ENCODE data around the gene C1QTNF9. TPM values are rescaled to one million over a fixed set of nuclear protein-coding genes. Genes with fewer than 3 reads are reported as not detected.

C1QTNF9 gene
- total RNA-seq, 1 donor from 2014 or later = not detected

- no peaks in the 10 kb centered on the region for H3K9me3 ChIP-seq (ENCODE audit: low read depth)
- H3K36me3 ChIP-seq = no peaks in the 10 kb centered on the region
- no peak overlapping the region for H3K27ac Mint-ChIP-seq
- no peaks in the 10 kb centered on the region for H4K20me1 ChIP-seq (ENCODE audit: low read depth)
- no peaks in the 10 kb centered on the region for H3K27me3 Mint-ChIP-seq (ENCODE audit: insufficient read depth, low read depth)
- H3K4me2 ChIP-seq = no peak overlapping the region
- no peaks in the 10 kb centered on the region for H3F3A ChIP-seq (ENCODE audit: low read depth)
- H3K9me3 Mint-ChIP-seq = no peaks in the 10 kb centered on the region
- no peak overlapping the region for H3K4me3 Mint-ChIP-seq
- H3K4me1 Mint-ChIP-seq = no peaks in the 10 kb centered on the region
- H3K4me3 ChIP-seq = no peak overlapping the region
- H3K27me3 ChIP-seq = no peaks in the 10 kb centered on the region
- H3K79me2 ChIP-seq (ENCODE audit: low read depth) = no peaks in the 10 kb centered on the region
- TF ChIP-seq CTCF (IDR thresholded peaks at IDR 0.05) (no peak), EZH2 (IDR thresholded peaks at IDR 0.05) (no peak), EZH2phosphoT487 (IDR thresholded peaks at IDR 0.05) (no peak)
- no peak overlapping the region for H3K9ac ChIP-seq
- DNase-seq (ENCODE audit: low spot score) = no peak
- H3K36me3 Mint-ChIP-seq = peaks cover 16% of the 10 kb centered on the region
- H3K4me1 ChIP-seq = no peaks in the 10 kb centered on the region
- no peak overlapping the region for H2AFZ ChIP-seq (replicated peaks)
- H3K27ac ChIP-seq = no peak overlapping the region
Observed at GRCh38 chr13:24280720-24281119, 28.7 kb upstream of the C1QTNF9 start.

DNA sequence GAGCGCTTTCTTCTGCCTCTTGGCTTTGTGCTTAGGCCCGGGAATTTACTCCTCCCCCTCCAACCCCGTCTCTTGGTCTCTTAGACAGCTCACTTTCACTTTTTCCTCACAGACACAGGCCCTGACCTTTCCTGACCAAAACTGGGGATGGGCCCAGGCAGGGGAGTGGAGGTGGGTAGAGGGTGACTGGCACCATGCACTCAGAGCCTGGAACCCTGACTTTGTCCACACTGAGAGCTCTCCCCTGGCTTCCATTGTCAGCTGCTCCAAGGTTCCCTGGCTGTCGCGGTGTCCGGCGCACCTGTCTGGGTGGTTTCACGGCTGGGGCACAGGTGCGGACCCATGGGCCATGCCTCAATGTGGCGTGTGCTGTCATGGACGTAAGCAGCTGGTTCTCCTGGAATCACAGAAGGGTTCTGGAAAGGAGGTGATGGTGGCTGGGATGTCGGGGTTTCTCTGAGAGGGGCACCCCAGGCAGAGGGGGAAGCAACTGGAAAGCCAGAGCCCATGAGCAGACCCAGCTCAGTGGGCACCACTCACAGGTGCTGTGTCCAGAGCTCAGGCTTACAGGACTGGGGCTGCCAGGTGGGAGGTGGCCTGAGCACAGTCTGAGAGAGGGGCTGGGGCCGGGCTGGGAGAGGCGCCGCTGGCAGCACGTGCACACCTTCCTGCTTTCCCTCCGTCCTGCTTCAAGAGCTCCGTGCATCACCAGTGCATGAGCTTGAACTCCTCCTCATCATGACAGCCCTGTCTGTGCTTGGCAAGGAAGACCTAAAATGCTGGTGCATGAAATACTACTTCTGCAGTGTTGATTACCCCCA, 28.0 kb upstream of the C1QTNF9 start:
- Histone ChIP-seq H3K79me2 (ENCODE audit: low read depth) (no peaks in the 10 kb centered on the region), H3K4me3 (no peak overlapping the region), H3K4me1 (no peaks in the 10 kb centered on the region), H3K9me3 (ENCODE audit: low read depth) (no peaks in the 10 kb centered on the region), H3K36me3 (no peaks in the 10 kb centered on the region), H3K27ac (no peak overlapping the region), H3K9ac (no peak overlapping the region), H3K4me2 (no peak overlapping the region), H2AFZ (replicated peaks) (no peak overlapping the region), H3F3A (ENCODE audit: low read depth) (no peaks in the 10 kb centered on the region), H3K27me3 (no peaks in the 10 kb centered on the region), H4K20me1 (ENCODE audit: low read depth) (no peaks in the 10 kb centered on the region)
- no peak for TF ChIP-seq EZH2phosphoT487 (IDR thresholded peaks at IDR 0.05)
- TF ChIP-seq CTCF (IDR thresholded peaks at IDR 0.05) = no peak
- no peak for TF ChIP-seq EZH2 (IDR thresholded peaks at IDR 0.05)
- Mint-ChIP-seq H3K27ac (peak overlapping the region; percentile 64), H3K4me3 (no peak overlapping the region), H3K36me3 (peaks cover 16% of the 10 kb centered on the region), H3K4me1 (no peaks in the 10 kb centered on the region), H3K27me3 (ENCODE audit: insufficient read depth, low read depth) (no peaks in the 10 kb centered on the region), H3K9me3 (no peaks in the 10 kb centered on the region)
- DNase-seq (ENCODE audit: low spot score) = no peak

DNA sequence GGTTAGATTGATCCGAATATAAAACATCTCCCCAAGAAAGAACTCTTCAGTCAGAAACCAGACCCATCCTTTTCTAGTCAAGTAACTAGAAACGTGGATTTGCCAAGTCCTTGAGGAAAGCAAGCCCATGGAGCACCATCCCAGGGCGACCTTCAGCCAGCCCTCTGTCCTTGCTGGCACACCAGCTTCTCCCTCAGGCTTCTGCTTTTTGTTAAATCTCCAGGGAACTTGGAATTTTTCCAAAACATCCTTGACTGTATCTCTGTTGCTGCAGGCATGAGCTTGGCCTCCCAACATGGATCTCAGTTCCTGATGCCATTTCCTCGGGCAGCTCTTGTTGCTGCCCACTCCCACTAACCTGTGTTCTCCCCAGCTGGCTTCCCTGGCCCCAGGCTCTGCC, 27.1 kb upstream of the C1QTNF9 start:
- Histone ChIP-seq H3K36me3 (no peaks in the 10 kb centered on the region), H3K27ac (no peak overlapping the region), H3F3A (ENCODE audit: low read depth) (no peaks in the 10 kb centered on the region), H3K79me2 (ENCODE audit: low read depth) (no peaks in the 10 kb centered on the region), H2AFZ (replicated peaks) (no peak overlapping the region), H3K4me3 (no peak overlapping the region), H3K27me3 (no peaks in the 10 kb centered on the region), H3K9me3 (ENCODE audit: low read depth) (no peaks in the 10 kb centered on the region), H3K4me2 (no peak overlapping the region), H3K4me1 (no peaks in the 10 kb centered on the region), H4K20me1 (ENCODE audit: low read depth) (no peaks in the 10 kb centered on the region), H3K9ac (no peak overlapping the region)
- Mint-ChIP-seq H3K4me1 (no peaks in the 10 kb centered on the region), H3K4me3 (no peak overlapping the region), H3K27ac (no peak overlapping the region), H3K9me3 (no peaks in the 10 kb centered on the region), H3K27me3 (ENCODE audit: insufficient read depth, low read depth) (no peaks in the 10 kb centered on the region), H3K36me3 (peaks cover 17% of the 10 kb centered on the region)
- no peak for DNase-seq (ENCODE audit: low spot score)
- TF ChIP-seq EZH2phosphoT487 (IDR thresholded peaks at IDR 0.05) = no peak
- no peak for TF ChIP-seq CTCF (IDR thresholded peaks at IDR 0.05)
- no peak for TF ChIP-seq EZH2 (IDR thresholded peaks at IDR 0.05)
